Measurements from ENCODE around the gene PEX5L.
"Not testable (repeated sequence)": the region's sequence is repeated elsewhere in the genome, so short reads cannot be mapped to it uniquely, and the experiment has no call there.

PEX5L gene

DNA sequence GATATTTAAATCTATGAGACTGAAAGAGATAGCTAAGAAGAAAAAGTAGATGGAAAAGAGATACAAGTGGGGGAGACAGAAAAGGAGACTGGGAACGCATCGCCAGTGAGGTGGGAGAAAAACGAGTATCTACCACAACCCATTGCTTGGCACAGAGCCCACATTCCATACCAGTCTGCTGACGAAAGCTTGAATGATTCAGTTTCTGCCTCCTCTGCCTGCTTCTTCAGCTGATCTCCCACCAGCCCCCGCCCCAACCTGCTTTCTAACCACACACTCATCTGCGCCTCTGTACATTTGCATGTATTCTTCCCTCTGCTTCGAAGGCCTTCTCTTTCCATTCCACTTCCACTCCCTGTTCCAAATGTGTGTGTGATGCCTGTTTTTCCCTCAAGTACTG is 195.8 kb downstream of the PEX5L start:
- FAIRE-seq: peak; percentile 89
- DNase-seq (ENCODE audit: low spot score): peak; percentile 88

DNA sequence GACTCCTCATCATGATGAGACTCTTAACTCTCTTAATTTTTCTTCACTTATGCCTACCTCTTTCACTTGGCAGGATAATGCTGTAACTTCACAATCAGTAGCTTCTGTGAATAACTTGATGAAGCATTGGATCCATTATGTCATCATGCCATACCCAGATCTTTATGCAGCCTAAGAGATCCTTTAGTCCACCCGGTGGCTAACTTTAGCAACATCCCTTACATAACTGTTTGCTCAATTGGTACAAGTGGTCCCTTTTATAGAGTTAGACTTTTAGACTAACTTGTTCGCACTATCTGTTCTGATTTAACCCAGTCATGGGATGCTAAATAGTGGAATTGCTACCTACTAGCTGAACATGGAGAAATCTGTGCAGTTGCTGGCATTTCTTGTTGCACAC is 199.4 kb downstream of the PEX5L start:
- DNase-seq (ENCODE audit: low spot score) (no peak), FAIRE-seq (no peak)

DNA sequence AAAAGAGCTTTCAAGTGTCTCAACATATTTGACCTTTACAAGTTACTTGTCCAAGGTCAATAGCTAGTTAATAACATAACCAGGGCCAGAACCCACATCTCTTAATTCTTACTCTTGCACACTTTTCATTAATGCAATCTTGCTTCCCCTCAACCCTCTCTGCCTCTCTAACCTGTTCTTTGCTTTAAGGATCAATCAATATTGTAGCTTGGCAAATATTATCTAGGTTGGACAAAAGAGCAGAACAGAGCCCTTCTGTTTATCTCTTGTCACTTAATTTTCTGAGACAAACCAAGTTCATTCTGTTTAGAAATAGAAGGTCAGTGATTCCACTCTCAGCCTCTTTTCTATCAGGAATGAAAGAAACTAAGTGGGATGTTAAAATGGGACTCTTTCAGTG is 203.4 kb downstream of the PEX5L start:
- no peak for FAIRE-seq

DNA sequence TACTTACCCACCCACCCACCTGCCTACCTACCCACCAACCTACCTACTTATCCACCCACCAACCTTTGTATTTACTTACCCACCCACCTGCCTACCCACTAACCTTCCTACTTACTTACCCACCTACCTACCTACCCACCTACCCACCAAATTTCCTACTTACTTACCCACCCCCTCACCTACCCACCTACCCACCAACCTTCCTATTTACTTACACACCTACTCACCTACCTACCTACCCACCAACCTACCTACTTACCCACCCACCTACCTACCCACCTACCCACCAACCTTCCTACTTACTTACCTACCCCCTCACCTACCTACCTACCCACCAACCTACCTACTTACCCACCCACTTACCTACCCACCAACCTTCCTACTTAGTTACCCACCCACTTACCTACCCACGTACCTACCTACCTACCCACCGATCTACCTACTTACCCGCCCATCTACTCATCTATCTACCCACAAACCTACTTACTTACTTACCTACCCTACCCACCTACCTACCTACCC is 204.3 kb downstream of the PEX5L start:
- no peak for FAIRE-seq
- no peak for DNase-seq (ENCODE audit: low spot score)

More for the DNA sequence above, 203.4 kb downstream of the PEX5L start:
- no peak for DNase-seq (ENCODE audit: low spot score)

DNA sequence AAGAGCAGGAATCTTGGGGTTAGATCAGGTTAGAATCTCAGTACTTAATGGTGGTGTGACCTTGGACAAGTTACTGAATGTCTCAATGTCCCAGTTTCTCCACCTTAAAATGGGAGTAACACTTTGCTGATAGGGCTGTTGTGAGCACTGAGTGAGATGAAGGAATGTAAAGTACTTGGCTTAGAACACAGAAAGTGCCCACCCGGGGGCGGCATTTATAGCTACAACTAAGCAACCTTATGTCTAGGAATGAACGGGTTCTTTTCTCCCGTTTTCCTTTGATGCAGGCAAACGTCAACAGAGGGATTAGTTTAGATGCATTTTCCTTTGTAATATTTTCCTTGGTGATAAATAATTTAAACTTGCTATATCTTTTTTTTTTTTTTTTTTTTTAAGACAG is 207.3 kb downstream of the PEX5L start:
- DNase-seq (ENCODE audit: low spot score) (no peak), FAIRE-seq (no peak)

DNA sequence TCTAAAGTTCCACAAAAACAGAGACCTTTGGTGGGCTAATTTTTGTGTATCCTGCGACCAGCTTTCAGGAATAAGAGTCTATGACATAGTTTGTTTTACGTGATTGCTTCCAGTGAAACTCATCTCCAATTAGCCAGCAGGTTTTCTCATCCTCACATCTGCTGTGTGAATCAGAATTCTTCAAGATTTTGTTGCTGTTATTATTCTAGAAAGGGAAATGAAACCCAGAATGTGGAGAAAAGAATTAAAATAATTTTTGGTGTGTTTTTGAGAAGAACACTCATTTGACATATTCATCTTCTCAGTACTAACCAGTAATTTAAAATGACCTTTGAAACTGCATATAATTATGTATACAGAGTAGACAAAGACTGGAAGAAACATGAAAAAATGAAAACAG is 208.0 kb downstream of the PEX5L start:
- no peak for FAIRE-seq
- no peak for DNase-seq (ENCODE audit: low spot score)

DNA sequence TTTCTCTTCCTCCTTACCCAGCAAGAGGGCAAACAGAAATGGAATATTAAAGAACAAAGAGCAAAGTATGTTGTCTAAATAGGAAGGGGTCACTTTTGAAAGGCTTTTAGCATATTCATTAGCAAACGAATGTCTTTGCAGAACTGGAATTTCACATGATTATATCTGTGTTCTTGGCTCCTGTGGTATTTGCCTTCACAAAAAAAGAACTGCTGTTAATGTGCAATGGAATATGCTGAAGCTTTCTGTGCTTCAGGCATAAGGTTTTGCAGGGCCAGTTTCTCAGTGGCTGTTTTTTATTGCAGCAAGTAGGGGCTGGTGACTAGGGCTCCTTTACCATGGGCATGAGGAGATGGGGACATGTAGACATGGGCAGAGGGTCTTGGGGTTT is 210.5 kb downstream of the PEX5L start:
- FAIRE-seq (no peak), DNase-seq (ENCODE audit: low spot score) (no peak)

DNA sequence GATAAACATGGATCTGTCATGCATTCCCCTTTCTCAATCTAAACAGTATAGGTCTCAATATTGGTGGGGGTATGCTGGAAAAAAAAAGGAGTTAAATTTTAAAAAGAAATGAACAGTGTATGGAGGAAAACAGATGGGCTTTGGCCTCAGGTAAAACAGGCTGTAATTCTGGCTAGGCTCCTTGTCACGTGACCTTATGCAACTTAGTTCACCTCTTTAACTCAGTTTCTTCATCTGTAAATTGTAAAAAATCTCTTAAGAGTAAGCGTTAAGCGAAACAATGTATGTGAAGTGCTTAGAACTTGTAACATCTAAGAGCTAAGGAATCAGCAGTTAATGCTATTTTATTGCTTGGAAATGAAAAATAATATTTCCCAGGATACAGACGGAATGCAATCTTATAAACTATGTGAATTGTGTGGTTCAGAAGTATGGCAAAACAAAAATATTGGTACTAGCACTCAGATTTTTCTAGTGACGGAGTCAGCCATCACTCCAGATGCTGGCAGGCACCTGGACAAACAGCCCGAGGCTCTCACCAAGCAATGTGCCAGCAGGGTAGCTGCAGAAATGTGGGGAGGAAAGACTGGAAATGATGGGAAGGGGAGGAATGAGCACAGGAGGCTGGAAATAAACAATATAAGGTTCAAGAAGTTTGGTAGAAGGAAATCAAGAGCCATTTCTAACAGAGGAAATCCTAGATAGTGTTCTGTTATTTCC is 211.1 kb downstream of the PEX5L start:
- DNase-seq (ENCODE audit: low spot score) (no peak), FAIRE-seq (no peak)

DNA sequence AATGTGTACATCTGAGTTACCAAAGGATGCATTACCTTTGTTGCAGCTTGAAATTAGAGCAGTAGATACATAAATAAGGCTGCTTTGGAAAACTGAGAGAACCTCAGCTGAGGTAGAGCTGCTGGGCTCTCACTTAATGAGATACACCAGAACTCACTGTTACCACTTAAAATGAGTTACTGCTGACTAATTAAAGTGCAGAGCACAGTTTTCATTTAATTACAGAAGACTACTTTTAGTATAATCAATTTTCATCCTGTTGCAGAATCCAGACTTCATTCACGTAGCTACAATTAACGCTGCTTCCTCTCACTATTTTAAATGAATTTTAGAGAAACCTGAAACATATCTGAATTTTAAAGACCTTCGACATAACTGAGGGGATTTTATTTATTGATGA is 214.4 kb downstream of the PEX5L start:
- FAIRE-seq (no peak), DNase-seq (ENCODE audit: low spot score) (no peak)

DNA sequence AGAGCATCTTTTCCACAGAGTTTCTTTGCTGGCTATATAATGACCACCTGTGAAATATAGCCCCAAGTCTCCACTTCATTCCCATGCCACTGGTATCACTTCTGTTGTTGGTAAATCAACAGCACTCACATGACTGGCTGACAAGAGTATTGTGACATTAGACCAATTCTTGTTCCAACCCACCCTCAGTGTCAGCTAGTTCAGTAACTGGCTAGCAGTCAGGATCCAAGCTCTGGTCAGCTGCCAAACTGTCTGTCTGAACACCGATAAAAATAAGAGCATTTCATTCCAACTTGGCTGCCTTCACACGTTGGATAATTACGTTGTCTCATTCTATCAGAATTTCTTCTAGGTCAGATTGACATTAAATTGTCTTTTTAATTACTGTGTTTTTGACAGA is 217.4 kb downstream of the PEX5L start:
- no peak for FAIRE-seq
- no peak for DNase-seq (ENCODE audit: low spot score)

DNA sequence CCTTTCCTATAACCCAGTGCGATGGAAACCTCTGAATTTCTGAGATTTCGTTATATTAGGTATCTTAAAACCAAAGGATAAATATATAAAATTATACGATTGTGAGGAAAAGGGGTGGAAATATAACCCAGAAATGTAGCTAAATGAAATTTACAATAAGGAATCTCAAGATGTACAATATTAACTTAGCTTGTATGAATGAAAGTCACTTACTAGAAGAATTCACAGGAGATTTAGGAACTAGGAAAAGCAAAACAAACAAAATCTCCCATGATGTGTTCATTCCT is 224.7 kb downstream of the PEX5L start:
- FAIRE-seq (no peak), DNase-seq (ENCODE audit: low spot score) (no peak)

DNA sequence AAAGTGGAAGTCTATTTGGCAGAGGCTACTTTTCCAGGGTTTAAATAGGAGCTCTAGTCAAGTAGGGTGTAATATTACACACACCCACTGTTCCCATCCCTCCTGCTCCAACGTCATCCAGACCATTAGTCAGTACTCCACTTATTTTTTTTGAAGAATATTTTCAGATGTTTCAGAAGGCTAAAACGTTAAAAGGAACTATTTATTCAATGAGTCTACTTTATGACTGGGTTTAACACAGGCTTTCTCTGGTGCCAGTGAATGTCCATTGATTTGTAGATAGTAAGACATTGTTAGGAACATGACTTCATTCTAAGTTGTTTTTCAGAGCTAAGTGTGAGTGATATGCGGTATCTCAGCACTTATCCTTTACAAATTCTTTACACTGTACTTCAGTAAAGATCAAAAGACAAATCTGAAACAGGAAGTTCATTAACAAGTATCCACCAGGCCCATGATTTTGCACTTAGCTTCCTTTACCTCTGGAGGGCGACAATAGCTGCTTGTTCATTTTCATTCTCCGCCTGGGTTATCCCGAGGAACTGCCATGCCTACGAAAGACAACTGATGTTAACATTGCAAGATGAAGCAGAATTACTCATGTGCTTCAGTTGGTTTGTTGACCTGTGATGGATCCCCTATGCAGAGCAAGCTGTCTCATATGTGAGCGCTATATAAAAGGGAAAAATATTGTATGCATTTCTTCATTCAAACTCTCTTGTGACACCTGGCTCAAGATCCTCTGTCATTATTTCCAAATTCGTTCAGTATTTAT is 225.2 kb downstream of the PEX5L start:
- DNase-seq (ENCODE audit: low spot score): peak; percentile 62
- FAIRE-seq: peak; percentile 75

DNA sequence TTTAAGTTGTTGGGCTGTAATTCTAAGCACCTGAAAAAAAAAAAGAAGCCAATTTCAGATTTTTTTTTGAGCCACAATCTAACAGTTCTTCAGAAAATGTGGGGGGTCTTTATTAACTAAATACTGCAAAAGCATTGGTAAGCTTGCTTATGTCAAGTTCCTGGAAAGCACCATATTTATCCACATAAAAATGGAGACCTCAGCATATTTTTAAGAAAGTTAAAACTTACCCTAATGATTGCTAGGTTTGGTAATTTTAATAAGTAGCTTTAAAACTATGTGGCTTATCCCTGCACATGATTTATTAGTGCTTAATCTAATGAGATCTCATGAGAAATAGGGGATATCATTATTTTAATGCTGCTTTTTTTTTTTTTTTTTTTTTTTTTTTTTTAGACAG is 227.1 kb downstream of the PEX5L start:
- FAIRE-seq (no peak), DNase-seq (ENCODE audit: low spot score) (no peak)

DNA sequence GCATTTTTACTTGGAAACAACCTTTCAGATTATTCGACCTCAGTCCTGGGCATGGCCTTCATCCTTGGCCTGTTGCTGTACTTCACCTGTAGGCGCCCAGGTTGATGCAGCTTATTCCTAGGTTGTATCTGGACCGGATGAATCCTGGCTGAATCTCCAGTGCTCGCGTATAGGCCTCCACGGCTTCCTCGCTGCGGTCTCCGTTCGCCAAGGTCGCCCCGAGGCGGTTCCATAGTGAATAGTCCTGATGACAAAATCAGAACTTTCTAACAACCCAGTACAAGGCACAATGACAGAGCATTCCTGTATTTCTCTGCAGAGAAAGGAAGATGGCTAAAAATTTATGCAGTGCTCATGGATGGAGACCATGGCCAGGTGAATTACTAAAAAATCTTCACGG is 229.1 kb downstream of the PEX5L start:
- no peak for DNase-seq (ENCODE audit: low spot score)
- FAIRE-seq: no peak

DNA sequence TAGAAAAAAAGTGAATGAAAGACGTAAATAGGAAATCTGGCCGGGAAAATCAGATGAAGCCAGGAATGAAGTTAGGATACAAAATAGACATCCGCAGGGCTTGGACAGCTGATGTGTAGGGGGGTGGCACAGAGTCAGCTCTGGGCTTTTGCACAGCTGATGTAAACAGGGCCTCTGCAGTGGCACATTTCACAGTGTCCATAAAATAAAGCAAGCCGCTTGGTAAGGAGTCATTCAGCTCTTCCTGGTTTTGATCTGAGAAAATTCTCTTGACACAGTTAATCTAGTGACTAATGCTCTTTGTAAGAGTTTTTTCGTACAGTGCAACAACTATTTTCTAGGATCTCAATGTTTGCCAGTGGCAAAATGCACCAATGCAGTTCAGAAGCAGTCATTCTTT is 230.6 kb downstream of the PEX5L start:
- no peak for DNase-seq (ENCODE audit: low spot score)
- FAIRE-seq: no peak

DNA sequence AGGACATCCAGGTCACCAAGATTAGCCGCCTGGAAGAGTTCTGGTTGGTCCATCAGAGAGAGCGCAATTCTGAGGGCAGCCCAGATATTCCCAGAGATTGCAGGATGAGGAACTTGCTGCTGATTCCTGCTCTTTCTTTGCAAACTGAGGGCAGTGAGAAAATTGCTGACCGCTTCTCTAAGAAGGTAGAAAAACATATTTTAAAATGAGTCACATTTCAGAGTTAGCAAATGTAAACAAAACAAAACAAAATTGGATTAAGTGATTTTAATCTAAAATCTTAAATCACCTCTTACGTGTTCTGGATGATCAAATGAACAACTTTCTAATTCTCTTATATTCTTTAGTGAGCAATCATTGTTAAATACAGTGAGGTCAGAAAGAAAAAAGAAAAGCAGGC is 234.9 kb downstream of the PEX5L start:
- DNase-seq (ENCODE audit: low spot score) (no peak), FAIRE-seq (no peak)

DNA sequence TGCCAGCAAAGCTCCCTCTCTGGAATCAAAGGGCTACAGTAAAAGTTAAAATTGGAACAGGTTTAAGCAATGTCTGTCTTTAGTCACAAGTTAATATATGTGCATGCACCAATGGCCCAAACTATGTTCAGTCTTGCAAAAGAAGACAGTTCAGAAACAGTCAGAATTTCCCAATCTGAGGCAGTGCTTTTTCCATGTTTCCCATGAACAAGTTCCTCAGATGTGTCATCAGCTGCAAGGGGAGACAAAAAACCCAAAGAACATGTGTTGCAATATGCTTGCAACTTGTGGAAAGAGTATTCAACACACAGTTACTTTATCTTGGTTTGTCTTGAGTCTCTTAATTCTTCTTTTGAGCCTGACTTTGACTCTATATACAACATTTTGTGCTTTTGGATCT is 235.5 kb downstream of the PEX5L start:
- FAIRE-seq (no peak), DNase-seq (ENCODE audit: low spot score) (no peak)

DNA sequence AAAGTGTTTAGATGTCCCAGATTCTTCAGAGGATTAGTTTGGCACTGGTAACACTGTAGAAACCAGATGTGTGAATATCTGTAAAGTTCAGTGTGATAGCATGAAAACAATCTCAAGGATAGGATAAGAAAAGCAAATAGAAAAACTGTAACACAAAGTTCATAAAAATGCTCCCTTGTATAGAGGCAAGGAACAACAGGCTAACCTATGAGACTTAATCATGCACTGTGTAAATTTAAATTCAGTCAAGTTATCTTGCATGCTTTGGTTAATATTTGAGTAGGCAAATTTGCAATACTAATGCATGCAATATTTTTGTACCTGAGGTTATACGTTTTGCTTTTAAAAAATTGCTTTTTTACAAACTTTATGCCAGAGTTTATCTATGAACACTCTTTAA is 239.5 kb downstream of the PEX5L start:
- FAIRE-seq: no peak
- DNase-seq (ENCODE audit: low spot score): no peak

DNA sequence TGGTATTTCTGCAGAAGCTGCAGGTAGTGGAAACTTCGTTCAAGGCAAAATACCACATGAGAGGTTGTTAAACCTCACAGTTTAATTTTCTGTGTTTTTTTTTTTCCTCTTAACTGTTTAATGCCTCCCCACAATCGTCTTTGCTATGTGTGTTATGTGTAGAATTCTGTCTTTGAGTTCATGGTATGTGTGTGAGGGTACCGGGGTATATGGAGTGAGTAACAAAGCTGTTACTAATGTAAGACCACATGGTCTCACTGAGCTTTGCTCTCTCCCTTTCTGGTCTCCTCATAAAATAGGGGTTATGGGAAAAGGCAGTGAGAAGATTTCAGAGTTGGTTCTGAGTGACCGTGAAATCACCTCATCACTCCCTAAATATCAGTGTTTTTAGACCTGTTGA is 240.3 kb downstream of the PEX5L start:
- DNase-seq (ENCODE audit: low spot score) (no peak), FAIRE-seq (no peak)

DNA sequence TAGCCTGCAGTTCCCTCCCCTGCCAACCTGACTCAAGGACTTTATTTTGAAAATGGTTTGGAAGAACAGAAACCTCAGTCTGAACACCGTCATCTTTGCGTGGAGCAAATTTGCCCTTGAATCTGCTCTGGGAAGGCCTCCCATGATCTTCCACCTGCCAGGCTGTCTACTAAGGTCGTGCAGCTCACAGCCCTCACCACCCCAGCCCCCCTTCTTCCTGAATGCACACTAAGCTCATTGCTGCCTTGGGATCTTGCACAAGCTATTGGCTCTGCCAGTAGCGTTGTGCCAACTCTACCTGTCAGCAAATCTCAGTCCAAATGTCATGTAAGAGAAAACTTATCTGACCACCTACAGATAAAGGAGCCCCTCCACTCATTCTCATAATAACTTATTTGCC is 242.4 kb downstream of the PEX5L start:
- FAIRE-seq: no peak

DNA sequence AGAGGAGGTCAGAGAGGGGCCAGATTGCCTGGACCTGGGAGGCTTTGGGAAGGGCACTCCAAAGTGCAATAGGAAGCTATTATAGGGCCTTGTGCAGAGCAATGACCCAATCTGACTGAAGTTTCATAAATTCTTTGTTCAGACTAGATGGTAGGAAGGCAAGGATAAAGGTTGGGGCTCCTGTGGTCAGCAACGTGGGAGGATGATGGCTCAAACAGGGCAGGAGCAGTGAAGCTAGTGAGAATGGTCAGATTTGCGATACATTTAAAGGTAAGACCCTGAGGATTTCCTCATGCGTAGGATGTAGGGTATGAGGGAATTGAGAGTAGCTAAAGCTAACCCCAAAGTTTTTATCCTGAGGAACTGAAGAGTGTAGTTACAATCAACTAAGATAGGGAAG is 244.9 kb downstream of the PEX5L start:
- DNase-seq (ENCODE audit: low spot score) (no peak), FAIRE-seq (no peak)

More for the DNA sequence above, 242.4 kb downstream of the PEX5L start:
- DNase-seq (ENCODE audit: low spot score): no peak

DNA sequence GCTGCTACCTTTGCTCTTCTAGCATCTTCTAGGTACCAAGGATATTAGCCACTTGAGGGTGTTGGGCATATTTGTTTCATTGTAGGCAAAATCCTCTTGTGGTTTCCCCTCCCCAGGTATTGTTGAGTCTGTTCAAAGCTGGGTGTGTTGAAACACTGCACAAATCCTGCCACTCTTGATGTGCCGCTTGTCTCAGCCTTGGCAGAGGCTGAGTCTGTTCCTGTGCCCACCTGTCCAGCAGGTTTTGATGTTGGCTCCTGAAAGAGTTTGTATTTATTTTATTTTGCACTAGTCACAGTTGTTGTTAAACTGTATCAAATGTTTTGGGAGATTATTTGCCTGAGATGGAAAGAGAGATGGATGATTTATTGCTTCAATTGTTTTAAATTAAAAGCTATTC is 247.7 kb downstream of the PEX5L start:
- FAIRE-seq (no peak), DNase-seq (ENCODE audit: low spot score) (no peak)

DNA sequence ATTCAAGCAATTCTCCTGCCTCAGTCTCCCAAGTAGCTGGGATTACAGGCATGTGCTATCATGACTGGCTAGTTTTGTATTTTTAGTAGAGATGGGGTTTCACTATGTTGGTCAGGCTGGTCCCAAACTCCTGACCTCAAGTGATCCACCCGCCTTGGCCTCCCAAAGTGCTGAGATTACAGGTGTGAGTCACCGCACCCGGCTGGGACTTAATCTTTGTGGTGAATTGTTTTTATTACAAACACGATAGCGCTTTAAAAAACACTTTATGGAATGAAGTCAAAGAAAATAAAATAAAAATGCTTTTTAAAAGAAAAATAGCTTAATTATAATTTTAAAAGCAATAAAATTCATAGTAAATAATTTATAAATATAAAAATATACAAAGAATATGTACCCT is 253.9 kb downstream of the PEX5L start:
- not testable (repeated sequence) for FAIRE-seq; DNase-seq (ENCODE audit: low spot score)
